HG03064 (cell line): ENCODE data around the gene CTAGE4.
"Not testable (repeated sequence)": the region's sequence is repeated elsewhere in the genome, so short reads cannot be mapped to it uniquely, and the experiment has no call there.

Source experiments
- ATAC-seq: cut with Tn5 transposase; IDR thresholded peaks from one replicate; pipeline ENCODE4 v1.9.1; 2021; ENCODE audit warnings: low read depth; ENCODE audit not compliant: unreplicated experiment

The CTAGE4 gene

DNA sequence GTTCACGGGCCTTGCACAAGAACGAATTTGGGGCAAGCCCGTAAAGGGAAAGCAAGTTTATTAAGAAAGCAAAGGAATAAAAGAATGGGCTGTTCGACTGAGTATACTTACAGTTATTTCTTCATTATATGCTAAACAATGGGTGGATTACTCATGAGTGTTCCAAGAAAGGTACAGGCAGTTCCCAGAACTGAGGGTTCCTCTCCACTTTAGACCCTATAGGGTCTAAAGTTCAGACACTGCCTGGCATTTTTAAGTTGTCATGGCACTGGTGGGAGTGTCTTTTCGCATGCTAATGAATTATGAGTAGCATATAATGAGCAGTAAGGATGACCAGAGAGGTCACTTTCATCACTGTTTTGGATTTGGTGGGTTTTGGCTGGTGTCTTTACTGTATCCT, 22.0 kb downstream of the CTAGE4 start:
- ATAC-seq = not testable (repeated sequence)

DNA sequence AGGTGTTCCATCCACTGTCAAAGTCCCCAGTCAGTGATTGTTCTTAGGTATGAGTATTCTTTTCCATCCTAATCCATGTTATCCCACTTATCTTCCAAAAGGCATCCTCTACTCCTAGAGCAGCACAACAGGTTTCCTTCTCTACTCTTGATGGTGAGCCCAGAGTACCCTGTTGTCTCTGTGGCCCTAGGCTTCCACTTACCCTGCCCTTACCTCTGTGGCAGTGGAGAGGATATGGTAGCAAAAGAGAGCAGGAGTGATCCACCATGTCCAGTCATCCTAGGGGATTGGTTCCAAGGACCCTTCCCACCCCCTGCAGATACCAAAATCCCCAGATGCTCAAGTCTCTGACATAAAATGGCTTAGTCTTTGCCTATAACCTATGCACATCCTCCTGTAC, 33.9 kb downstream of the CTAGE4 start:
- ATAC-seq = not testable (repeated sequence)

DNA sequence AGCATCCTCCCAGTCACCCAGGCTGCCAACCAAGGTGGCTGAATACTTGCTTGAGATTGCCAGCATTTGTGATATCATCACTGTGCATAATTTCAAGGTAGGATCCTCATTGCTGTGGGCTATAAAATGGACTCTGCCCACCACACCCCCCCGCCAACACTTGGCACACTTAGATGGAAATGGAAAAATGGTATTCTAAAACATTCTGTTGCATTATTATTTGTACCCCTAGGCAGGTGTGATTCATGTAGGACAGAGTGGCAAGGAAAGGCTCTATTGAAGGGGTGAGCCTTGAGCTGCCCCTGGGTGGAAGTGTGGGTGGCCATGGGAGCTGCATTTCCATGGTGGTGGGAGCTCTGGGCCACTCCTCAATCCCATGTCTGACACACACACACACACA, 35.3 kb downstream of the CTAGE4 start:
- ATAC-seq = not testable (repeated sequence)

DNA sequence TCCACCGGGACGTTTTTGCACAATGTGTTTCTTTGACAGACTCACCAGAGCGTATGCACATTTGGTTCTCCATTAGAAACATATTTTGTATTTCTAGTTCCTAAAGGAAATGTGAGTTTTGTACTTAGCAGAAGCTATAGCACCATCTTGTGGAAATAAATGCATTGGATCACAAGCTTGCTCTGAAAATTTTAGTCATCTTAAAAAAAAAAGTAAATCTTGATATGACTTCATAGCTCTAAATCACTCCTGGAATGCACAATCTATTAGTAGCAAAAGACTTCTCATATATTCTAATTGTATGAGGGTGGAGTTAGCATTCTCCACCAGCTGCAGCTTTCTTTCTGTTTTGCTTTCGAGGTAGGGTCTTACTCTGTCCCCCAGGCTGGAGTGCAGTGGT, 35.9 kb downstream of the CTAGE4 start:
- ATAC-seq = not testable (repeated sequence)

DNA sequence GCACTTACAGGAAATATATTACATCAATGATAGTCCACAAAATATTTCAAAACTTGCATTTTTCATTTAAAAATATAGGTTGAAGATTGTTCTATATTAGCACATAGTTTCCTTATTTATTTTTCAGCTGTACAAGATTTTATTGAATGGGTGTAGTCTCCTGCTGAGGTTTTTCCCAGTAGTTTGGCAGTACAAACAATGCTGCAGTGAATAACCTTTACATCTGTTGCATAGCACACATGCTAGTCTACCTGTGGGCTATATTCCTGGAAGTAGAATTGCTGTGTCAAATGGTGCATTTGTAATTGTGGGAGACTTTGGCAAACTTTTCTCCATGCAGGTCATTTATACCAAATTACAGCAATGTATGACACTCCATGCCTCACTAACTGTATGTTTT, 37.3 kb downstream of the CTAGE4 start:
- not testable (repeated sequence) for ATAC-seq

DNA sequence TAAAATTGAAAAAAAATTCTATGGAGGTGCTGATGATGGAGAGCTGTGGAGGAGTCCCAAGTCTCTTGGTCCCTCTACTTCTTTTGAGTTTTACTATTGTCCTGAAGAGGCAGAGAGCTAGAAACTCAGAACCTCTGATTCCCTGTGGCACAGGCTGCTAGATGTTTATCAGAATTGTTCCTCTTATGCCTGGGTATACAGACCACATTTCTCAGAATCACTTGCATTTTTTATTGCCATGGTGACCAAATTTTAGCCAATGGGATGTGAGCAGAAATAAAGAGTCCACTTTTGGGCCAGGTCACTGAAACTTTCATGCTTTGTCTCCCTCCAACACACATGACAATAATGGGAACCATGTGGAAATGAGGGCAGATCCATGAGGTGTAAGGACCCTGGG, 40.4 kb downstream of the CTAGE4 start:
- not testable (repeated sequence) for ATAC-seq

DNA sequence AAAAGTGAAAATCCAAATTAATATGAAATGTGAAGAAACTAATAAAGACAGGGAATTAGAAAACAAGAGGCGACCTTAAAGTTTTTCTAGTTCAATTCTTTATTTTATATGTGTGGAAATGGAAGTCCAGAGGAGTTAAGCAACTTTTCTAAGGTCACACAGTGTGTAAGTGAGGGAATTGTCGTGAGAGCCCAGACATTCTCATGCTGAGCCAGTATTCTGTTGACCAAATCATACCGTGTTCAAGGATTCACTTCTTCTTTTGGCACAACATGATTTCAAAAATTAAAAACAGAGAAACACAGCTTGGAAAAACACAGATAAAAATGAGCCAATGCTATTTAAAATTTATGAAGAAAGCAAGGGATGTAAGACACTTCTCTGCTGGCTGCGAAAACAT, 43.6 kb downstream of the CTAGE4 start:
- not testable (repeated sequence) for ATAC-seq

DNA sequence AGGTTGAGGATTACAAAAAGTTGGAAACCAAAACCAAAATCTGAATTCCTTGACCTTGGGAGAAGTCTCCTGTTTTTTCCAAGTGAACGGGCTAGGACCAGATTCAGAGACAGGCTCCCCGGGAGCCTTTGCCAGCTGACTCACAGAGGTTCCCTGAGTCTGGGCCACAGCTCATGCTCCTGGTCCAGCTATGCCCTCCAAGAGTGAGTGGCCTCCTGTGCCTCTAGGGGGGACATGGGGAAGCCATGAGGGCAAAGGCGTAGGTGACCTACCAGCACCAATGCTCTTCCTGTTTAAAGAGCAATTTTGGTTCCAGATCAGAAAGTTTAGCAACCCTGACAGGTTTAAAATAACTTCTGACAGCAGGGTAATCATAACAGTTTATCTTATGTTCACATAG, 45.5 kb downstream of the CTAGE4 start:
- ATAC-seq = not testable (repeated sequence)

DNA sequence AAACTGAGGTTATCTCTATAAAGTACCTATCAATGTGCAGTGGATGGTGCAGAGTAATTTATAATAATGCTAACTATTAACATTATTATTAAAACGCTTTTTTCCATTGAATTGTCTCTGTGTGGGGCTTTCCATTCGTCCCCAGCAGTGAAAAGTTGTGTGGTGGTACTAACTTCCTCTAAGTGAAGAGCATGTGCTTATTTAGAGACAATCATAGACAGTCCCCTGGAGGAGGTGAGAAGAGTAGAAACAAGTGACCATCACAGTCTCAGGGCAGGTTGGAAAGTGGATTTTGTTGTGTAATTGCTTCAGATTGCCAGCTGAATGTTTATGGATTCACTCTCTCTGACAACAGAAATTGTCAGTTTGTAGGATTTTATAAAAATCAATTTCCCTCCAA, 47.8 kb downstream of the CTAGE4 start:
- not testable (repeated sequence) for ATAC-seq

DNA sequence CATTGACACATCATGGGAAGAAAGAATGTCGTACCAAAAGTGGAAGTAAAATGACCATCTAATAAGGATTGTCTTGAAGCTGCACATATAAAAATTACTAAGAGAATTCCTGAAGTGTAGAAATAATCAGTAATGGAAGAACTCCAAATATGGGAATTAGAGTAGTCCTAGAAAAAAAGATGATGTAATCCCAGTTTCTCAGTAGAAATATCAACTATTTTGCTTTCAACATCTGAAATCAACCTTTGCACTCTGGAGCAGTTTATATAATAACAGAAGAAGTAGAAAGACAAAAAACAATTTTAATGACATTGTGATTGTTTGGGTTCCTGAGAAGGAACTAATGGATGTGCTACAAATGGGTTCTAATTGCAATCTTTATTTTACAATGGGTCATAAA, 49.8 kb downstream of the CTAGE4 start:
- not testable (repeated sequence) for ATAC-seq
